GM19035 (cell line): Measurements from ENCODE around the gene KLHL14.
"Not testable (repeated sequence)": the region's sequence is repeated elsewhere in the genome, so short reads cannot be mapped to it uniquely, and the experiment has no call there.

ENCODE experiments used
- ATAC-seq: cut with Tn5 transposase; IDR thresholded peaks from one replicate; pipeline ENCODE4 v1.9.1; 2021; ENCODE audit not compliant: unreplicated experiment

KLHL14 gene, protein sequence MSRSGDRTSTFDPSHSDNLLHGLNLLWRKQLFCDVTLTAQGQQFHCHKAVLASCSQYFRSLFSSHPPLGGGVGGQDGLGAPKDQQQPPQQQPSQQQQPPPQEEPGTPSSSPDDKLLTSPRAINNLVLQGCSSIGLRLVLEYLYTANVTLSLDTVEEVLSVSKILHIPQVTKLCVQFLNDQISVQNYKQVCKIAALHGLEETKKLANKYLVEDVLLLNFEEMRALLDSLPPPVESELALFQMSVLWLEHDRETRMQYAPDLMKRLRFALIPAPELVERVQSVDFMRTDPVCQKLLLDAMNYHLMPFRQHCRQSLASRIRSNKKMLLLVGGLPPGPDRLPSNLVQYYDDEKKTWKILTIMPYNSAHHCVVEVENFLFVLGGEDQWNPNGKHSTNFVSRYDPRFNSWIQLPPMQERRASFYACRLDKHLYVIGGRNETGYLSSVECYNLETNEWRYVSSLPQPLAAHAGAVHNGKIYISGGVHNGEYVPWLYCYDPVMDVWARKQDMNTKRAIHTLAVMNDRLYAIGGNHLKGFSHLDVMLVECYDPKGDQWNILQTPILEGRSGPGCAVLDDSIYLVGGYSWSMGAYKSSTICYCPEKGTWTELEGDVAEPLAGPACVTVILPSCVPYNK

DNA sequence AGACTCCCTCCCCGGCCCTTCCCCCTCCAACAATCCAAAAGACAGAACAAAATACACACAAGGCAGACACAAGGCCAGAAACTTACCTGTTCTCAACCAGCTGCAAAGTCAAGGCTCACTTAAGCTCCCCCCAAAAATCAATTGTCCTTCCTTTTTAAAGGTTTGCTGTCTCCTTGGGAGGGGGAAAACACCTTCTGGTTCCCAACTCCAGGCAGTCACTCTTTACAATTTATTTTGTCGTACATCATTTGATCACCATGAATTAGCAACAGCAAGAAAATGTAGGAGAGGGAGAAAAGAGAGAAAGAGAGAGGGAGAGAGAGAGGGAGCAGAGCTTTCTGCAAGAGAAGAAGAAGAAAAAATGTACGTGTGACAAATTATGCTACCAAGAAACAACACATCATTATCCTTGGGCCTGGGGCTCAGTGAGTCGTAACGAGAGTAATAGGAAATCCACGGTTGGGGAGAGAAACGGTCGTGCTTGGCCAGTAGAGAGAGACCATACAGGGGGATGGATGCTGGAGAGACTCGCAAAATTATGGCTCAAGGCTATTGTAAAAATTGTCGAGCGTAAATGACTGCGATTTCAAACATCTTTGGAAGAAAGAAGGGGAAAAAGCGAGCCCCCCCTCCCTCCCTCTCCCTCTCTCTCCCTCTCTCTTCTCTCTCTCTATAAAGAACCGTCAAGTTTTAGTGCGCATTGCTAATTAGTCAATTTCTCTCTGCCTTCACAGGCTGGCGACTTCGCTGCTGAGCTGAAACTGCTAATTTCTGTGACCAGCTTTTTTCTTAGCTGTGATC, at the start of gene KLHL14:
Gene KLHL14, minus strand, starts transcription at position 443 of the 801 bp plus-strand sequence. CDS start 2,432 bp downstream, outside the sequence.
- ATAC-seq = no peak

DNA sequence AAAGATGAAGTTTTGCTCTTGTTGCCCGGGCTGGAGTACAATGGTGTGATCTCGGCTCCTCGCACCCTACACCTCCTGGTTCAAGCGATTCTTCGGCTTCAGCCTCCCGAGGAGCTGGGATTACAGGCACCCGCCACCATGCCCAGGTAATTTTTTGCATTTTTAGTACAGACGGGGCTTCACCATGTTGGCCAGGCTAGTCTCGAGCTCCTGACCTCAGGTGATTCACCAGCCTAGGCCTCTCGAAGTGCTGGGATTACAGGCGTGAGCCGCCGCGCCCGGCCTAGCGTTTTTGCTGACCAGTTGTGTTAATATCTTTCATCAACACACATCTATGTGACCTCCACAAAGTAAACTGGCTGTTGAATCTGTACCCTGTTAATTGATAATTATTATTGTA, 49.4 kb upstream of the KLHL14 start:
- no peak for ATAC-seq

DNA sequence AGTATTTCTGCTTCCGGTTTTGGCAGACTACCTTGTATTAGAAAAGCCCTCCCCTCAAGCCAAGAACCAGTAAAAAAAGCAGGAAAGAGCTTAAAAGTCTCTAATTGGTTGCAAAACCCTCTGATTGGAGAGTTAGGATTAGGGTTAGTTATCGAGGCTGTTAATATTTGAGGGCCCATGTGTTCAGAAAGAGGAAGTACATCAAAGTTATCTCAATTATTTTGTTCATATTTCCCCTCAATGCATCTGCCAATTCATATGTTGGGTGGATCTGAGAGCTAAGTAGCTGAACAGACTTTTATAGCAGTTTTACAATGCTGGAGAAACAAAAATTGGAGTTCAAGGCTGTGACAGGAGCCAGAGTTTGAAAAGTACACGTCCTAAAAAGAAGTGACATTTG, 43.1 kb upstream of the KLHL14 start:
- no peak for ATAC-seq

DNA sequence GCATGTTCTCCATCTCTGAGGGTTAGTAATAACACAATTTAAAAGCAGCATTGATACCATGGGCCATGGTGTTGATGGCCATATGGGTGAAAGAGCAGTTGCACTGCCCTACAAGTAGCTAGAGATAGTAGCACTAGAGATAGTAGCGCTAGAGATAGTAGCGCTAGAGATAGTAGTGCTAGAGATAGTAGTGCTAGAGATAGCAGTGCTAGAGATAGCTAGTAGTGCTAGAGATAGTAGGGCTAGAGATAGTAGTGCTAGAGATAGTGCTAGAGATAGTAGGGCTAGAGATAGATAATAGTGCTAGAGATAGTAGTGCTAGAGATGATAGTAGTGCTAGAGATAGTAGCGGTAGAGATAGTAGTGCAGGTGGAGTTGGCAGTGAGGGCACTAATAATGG, 39.5 kb upstream of the KLHL14 start:
- ATAC-seq = no peak

DNA sequence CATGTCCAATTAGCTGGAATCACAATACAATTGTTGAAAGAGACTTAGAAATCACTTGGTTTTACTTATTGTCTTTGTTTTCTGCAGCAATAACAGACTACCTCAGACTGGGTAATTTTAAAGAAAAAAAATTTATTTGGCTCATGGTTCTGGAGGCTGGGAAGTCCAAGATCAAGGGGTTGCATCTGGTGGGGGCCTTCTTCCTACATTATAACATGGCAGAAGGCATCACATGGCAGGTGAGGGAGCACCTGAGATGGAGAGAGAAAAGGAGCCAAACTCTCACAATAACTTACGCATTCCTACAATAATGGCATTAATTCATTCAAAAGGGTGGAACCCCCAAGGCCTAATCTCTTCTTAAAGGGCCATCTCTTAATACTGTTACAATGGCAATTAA, 37.5 kb upstream of the KLHL14 start:
- ATAC-seq = no peak

DNA sequence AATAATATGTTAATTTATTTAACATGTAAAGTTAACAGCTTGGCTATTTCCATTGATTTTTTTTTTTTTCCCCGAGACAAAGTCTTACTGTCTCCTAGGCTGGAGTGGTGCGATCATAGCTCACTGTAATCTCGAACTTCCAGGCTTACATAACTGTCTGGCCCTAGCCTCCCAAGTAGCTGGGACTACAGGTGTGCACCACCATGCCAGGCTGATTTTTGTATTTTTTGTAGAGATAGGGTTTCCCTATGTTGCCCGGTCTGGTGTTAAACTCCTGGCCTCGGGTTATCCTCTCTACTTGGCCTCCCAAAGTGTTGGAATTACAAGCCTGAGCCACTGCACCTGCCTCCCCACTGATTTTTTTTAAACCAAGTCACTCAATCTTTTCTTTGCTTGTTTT, 32.5 kb upstream of the KLHL14 start:
- no peak for ATAC-seq

DNA sequence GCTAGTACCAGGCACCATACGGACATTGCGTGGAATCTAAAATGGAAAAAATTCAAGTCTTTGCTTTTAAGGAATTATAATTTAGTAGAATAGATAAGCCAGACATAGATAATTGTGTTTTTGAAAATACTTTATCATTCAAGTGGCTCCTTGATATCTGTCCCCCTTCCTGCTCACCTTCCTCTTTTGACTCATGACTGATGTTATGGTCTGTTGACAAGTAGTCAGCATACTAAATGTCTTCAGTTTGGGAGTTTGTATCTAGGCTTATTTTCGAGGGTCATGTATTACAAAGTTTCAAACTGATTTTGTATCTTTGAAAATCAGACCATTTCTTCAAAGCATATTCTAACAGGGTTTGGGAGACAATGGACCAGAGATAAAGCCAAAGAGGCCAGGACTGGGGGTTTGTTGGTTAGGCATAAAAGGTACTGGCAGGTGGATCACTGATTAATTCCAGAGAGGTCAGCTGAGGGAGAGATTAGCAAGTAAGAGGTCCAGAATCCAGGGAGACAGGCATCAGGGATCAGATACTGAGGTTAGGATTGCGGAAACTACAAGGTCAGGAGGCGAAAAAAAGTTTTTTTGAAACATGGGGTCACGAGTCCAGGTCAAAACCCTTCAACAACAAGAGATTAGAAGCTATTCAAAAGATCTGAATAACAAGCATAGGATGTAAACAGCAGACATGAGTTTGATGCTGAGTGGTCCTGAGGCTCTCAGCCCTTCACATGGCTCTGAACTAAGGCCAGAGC, 31.5 kb upstream of the KLHL14 start:
- no peak for ATAC-seq

DNA sequence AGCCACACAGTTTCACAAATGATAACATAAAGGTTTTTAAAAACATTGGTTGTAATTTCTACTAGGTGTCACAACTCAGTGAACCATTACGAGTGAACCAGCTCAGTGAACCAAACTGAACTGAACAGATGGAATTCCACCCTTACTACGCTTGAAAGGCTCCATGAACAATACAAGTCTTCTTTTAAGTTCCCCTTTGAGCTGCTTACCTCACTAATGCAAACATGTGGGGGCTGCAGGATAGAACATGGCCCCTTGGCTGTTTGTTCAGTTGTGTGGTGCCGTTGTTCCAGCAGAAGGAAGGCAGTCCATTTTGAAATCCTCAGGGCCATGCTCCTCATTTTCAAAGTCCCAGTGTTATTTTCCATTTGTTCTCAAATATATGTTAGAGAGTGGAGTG, 30.7 kb upstream of the KLHL14 start:
- ATAC-seq = peak; percentile 66

DNA sequence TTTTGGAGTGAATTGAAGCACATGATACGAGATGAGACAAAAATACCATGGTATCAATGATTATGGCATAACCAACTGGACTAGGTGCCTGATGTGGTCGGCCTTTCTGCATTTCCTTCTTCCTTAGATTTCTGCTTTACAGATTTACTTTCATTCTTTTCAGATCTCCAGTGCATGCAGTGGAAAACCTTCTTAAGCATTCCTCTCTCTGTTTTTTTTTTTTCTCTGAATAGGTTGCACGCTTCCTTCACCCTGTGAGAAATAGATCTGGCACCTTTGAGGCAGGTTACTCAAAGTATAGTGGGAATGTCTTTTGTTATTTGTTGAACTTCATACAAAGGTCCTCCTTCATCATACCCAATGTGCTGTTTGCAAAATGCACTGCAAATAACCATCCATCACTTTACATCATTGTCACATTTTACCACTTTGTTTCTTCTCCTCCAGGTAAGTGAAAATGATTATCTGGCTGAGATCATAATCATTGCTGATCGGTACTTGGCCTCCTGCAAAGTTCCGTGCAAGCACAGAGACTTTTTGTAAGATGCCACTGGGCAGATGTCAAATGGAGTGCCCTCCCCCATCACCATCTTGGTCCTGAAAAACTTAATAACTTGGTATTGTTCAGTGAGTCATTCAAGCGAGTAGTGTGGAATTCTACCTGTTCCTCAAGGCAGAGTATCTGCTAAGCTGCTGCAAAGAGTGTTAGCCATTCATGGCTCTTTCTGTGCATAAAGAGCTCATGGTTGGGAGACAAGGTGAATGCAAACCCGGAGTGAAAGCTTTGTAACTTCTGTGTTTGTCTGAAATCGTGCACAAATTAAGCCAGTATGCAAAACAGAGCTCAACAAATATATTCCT, 30.0 kb upstream of the KLHL14 start:
- peak; percentile 44 for ATAC-seq

DNA sequence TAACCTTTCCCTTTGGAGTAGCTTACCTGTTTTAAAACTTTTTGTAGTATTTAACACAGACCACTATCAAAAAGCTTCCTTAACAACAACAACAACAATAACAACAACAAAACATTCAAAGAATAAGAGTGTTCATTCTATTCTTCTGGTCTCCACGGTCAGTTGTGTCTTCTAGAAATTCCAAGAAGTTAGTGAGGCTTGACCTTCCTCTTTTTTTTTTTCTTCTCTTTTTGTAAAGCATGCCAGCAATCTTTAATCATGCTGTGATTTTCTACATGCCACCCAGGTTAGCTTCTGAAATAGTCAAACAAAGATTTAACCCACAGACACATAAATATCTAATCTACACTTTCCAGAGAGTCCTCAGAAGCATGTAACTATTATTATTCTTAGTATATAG, 28.4 kb upstream of the KLHL14 start:
- no peak for ATAC-seq

DNA sequence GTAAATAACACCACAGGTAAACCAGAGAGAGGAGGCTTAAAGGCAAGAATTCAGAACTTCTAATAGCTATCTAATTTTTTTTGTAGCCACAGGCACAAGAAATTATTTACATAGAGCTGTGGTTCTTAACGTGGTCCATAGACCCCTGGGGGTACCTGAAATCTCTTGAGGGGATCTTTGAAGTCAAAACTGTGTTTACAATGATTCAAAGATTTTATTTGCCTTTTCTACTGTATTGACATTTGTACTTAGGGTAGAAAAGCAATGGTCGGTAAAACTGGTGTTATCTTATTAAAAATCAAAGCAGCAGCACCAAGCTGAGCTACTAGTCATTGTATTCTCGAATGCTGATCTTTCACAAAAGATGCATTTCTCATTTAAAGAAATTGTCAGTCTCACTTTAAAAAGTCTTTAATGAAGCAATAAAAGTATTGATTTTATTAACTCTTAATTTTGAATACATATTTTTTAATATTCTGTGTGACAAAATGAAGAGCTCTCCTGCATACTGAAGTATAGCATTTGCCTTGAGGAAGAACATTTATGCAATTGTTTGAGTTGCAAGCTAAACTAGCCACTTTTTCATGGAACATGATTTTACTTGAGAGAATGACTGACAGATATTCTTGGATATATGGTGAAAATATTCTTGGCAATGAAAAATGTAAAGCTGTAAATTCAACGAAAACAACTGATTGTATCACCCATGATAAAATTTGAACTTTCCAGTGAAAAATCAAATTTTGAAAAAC, 25.6 kb upstream of the KLHL14 start:
- no peak for ATAC-seq

DNA sequence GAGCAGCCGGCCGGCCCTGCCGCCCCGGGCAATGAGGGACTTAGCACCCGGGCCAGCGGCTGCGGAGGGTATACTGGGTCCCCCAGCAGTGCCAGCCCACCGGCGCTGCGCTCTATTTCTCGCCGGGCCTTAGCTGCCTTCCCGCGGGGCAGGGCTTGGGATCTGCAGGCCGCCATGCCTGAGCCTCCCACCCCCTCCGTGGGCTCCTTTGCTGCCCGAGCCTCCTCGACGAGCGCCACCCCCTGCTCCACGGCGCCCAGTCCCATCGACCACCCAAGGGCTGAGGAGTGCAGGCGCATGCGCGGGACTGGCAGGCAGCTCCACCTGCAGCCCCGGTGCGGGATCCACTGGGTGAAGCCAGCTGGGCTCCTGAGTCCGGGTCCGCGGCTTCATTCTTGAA, 21.8 kb upstream of the KLHL14 start:
- ATAC-seq = not testable (repeated sequence)

DNA sequence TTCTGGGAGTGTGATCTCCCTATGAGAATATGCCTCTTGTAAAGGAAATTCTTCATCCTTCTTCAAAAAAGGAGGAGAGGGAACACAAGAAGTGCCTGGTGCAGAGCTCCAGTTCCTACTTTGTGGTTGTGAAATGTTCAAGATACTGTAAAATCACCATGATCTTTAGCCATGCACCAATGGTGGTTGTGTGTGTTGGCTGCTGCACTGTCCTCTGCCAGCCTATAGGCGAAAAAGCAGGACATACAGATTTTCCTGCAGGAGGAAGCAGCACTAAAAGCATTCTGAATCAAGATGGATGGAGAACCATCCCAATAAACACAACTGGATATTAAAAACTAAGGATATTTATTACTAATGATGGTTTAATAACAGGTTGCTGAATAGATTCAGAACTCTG, 6.2 kb upstream of the KLHL14 start:
- no peak for ATAC-seq

DNA sequence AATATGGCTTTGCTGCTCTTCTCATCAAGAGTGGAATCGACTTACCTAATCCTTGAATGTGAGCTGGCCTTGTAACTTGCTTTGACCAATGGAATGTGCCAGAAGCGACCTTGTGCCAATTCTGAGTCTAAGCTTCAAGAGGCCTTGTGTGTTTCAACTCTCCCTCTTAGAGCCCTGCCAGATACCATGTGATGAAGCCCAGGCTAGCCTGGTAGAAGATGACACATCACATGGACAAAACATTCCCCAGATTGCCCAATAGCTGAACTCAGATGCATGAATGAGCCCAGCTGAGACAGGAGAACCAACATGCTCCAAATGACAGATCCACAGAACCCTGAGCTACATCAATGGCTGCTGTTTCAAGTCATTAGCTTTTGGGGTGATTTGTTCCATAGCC, 4.2 kb upstream of the KLHL14 start:
- ATAC-seq = no peak

DNA sequence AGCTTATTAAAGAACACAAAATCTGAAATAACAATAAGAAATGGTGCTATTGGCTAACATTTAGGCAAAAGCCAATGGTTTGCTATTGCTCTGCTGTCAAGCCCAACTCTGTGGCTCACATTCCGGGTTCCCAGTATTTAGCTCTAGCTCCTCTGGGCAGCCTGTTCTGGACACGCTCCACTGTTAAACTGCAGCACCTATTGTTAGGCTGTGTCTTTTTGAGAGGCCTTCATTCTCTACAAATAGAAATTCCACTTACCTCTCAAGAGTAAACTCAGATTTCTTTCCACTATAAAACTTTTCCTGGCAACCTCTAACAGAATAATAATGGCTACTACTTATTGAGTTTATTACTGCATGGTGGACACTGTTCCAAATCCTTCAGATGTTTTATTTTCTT, 3.7 kb upstream of the KLHL14 start:
- no peak for ATAC-seq

DNA sequence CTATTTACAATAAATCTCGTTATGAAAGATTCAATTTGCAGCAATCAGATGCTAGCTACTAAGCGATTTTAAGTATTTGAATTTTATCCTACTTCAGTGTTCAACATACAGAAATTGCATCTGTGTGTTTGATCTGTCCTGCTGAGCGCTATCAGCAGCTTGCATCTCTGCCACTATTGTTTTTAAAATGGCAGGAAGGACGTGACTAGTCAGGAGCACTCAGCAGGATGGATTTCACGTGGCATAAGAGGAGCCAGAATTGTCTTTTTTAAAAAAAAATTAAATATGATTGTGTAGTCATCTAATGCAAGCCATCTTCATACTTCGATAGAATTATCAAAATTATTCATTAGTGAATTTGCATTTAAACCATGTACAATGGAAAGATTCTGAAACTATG, 2.8 kb upstream of the KLHL14 start:
- no peak for ATAC-seq

DNA sequence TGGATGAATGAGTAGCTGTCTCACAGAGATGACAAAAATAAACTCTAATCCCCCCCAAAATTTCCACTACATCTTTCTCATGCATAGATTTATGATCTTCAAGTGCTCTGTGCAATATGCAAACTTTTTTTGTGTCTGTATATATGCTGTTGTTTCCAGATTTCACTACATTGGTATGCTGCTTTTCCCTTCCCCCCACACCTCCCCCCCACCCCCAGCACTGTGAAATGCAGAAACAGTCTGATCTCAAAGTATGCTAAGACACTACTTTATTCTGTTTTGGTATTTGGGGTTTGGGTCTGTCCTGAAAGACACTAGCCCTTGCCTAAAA, 524 bp upstream of the KLHL14 start:
- no peak for ATAC-seq

DNA sequence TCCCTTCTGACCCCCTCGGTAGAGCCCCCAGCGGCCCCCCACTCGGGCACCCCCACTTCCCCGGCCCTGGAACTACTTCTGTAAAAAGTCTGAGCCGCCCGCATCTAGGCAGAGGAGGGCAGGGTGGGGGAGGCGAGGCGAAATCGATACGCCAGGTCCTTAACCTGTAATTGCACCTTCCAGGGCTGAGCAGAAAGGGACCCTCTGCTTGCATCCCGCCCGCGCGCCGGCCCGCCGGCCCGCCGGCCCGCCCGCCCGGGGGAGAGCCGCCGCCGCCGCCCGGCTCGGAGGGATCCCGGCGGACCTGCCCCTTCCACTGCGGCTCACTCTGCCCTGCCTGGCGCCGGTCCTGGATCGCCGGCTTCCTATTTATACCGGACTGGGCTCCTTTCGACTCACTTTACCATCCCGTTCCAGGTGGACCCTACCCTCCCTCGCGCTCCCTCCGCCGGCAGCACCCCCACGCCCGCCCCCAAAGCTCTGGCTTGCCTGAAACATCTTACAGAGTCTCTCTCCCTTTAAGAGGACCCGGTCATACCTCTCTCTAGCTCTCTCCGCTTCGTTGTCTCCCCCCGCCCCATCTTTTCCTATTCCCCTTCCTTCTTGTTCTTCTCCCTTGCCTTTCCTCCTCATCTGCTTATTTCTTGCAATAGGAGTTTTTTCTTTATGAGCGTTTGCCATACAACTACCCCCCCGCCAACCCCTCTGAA, 797 bp downstream of the KLHL14 start:
- ATAC-seq = no peak

DNA sequence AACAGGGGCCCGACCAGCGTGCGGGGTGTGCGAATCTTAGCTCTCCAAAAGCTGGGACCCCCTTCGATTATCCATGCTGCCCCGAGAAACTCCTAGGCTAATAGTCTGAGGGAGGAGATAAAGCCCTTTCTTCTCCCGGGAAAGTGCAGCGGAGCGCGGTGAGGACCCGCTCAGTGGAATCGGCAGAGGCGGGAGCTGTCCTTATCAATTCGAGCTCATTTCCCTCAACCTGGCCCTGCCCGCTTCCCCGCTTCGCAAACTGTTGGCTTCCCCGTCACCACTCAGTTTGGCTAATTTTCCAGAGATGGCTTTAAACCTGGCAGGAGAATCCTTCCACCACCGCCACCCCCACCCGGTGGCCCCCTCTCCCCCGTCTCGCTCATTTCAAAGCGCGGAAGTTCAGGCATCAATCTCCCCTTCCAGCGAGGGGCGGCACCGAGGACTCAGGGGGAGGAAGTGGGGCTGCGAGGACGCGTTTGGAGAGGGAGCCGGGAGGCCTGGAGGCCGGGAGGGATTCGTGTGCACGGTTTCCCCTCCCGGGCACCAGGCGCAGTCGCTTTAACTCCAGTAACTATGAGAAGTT, 1.6 kb downstream of the KLHL14 start:
- ATAC-seq = no peak
